Naive thymus-derived CD4-positive, alpha-beta T cell (primary cell): ENCODE measurements around the gene RNU11. TPM values are rescaled to one million over a fixed set of nuclear protein-coding genes. Genes with fewer than 3 reads are reported as not detected.
"Not testable (repeated sequence)": the region's sequence is repeated elsewhere in the genome, so short reads cannot be mapped to it uniquely, and the experiment has no call there.

Source experiments
- ATAC-seq: fragments of 150-1000 bp; cut with Tn5 transposase; 2 replicates; pipeline ENCODE4 v1.10.0; 2021; ENCODE audit warnings: mild to moderate bottlenecking, moderate library complexity
- CTCF ChIA-PET: fragments of 350-600 bp; sonication (Branson Sonifier 250); formaldehyde crosslinking; loops from one replicate; lab custom pipeline; 2021; ENCODE audit warnings: antibody characterized with exemption; lab: Charles Lee
- POLR2A ChIA-PET: fragments of 350-600 bp; sonication (Branson Sonifier 250); formaldehyde crosslinking; loops from one replicate; lab custom pipeline; 2021; ENCODE audit warnings: antibody characterized with exemption, inconsistent platforms; lab: Charles Lee
- DNase-seq, 9 donors: peaks; one replicate each; pipeline versions ENCODE4 v3.0.0 to v3.0.0-alpha.2; 2020 to 2022; ENCODE audit warnings: mixed read lengths in 1 of 9
- H3K27ac ChIP-seq: one replicate; pipeline ENCODE4 v1.7.0; 2013; ENCODE audit warnings: mild to moderate bottlenecking, low read depth, low read length, moderate library complexity
- H3K27me3 ChIP-seq, 2 donors: one replicate each; pipeline ENCODE4 v1.7.0; 2013; ENCODE audit warnings: low read length in 2 of 2, mild to moderate bottlenecking in 2 of 2, moderate library complexity in 2 of 2; ENCODE audit not compliant: control insufficient read depth in 2 of 2, insufficient read depth in 2 of 2
- H3K36me3 ChIP-seq, 3 experiments: 1 replicate in 2 of 3; 2 replicates in 1 of 3; pipeline ENCODE4 v1.7.0; 2013; ENCODE audit warnings: low read length in 3 of 3, mild to moderate bottlenecking in 3 of 3, moderate library complexity in 1 of 3; ENCODE audit not compliant: insufficient read depth in 3 of 3, control insufficient read depth in 2 of 3
- H3K4me1 ChIP-seq, 2 donors: one replicate each; pipeline ENCODE4 v1.7.0; 2013; ENCODE audit warnings: low read length in 2 of 2, mild to moderate bottlenecking in 2 of 2, moderate library complexity in 1 of 2; ENCODE audit not compliant: control insufficient read depth in 2 of 2, insufficient read depth in 2 of 2
- H3K4me3 ChIP-seq: 2 replicates; pipeline ENCODE4 v1.7.0; 2013; ENCODE audit warnings: mild to moderate bottlenecking, low read length
- H3K9me3 ChIP-seq, 3 experiments: 1 replicate in 2 of 3; 2 replicates in 1 of 3; pipeline ENCODE4 v1.7.0; 2013; ENCODE audit warnings: low read length in 3 of 3; ENCODE audit not compliant: control insufficient read depth in 2 of 3
- H3K27ac Mint-ChIP-seq, 9 donors: one replicate each; pipeline ENCODE4 v1.8.0; 2020 to 2022; ENCODE audit warnings: mixed read lengths in 9 of 9, mild to moderate bottlenecking in 8 of 9, moderate library complexity in 5 of 9, inconsistent platforms in 2 of 9
- H3K27me3 Mint-ChIP-seq, 5 donors: one replicate each; pipeline ENCODE4 v1.8.0; 2021 to 2022; ENCODE audit warnings: mixed read lengths in 5 of 5, mild to moderate bottlenecking in 1 of 5
- H3K36me3 Mint-ChIP-seq, 5 donors: one replicate each; pipeline ENCODE4 v1.8.0; 2020 to 2022; ENCODE audit warnings: mixed read lengths in 5 of 5, mild to moderate bottlenecking in 3 of 5, inconsistent platforms in 1 of 5
- H3K4me1 Mint-ChIP-seq, 7 donors: one replicate each; pipeline ENCODE4 v1.8.0; 2020 to 2022; ENCODE audit warnings: mixed read lengths in 7 of 7, mild to moderate bottlenecking in 3 of 7, inconsistent platforms in 1 of 7
- H3K4me3 Mint-ChIP-seq, 10 donors: one replicate each; pipeline ENCODE4 v1.8.0; 2020 to 2022; ENCODE audit warnings: mild to moderate bottlenecking in 10 of 10, mixed read lengths in 10 of 10, moderate library complexity in 6 of 10, inconsistent platforms in 2 of 10
- H3K9me3 Mint-ChIP-seq, 11 donors: one replicate each; pipeline ENCODE4 v1.8.0; 2020 to 2022; ENCODE audit warnings: mixed read lengths in 11 of 11, mild to moderate bottlenecking in 4 of 11, inconsistent platforms in 1 of 11, moderate library complexity in 1 of 11
- intact Hi-C, 2 donors: fragments of 100-400 bp; cut with micrococcal nuclease; formaldehyde crosslinking; loops; one replicate each; pipeline ENCODE4 v1.15.1; 2023
- polyA plus RNA-seq, 2 donors: library from polyadenylated mRNA; unstranded; fragments of 300-500 nt; fragmentation: Illumina TruSeq; gene quantifications; one replicate each; pipeline ENCODE4 v1.2.3, GENCODE V29; 2021
- total RNA-seq, 6 experiments: library from RNA in 5 of 6; stranded (reverse) in 5 of 6; gene quantifications; 1 replicate in 5 of 6; 2 replicates in 1 of 6; pipeline ENCODE4 v1.2.3 and lab custom pipeline; 2021 to 2026

Gene RNU11
- total and polyA plus RNA-seq, 7 experiments from 2014 or later: not detected

DNA sequence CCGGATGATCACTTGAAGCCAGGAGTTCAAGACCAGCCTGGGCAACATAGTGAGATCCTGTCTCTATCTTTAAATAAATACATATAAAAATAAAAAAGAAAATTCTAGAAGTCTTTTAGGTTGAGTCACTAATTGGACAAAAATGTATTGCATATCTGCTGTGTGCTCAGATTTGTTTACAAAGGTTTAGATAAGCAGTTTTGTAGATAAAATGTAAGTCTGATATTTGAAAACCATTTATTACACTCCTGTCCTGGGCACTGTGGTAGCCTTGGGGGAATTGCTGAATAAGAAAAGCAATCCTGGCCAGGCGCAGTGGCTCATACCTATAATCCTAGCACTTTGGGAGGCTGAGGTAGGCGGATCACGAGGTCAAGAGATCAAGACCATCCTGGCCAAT lies 31.8 kb downstream of the RNU11 start:
- peaks cover 0 to 19% (median 0%) of the 10 kb centered on the region in 3 experiments for H3K36me3 ChIP-seq
- H3K27ac ChIP-seq: no peak overlapping the region
- Mint-ChIP-seq H3K27ac (no peak overlapping the region), H3K4me1 (peaks cover 5 to 17% (median 15%) of the 10 kb centered on the region in 7 donors), H3K27me3 (no peaks in the 10 kb centered on the region), H3K9me3 (no peaks in the 10 kb centered on the region), H3K4me3 (no peak overlapping the region), H3K36me3 (peaks cover 0 to 22% (median 11%) of the 10 kb centered on the region in 5 donors)
- ChIA-PET POLR2A (no interaction called here), CTCF (interaction anchor here (0.6 kb wide), 1 partner anchor 202 kb away, joined by 3 read pairs; no protein-coding TSS in a partner anchor)
- intact Hi-C loops: no loop called here
- H3K4me1 ChIP-seq: no peaks in the 10 kb centered on the region
- H3K27me3 ChIP-seq: no peaks in the 10 kb centered on the region
- H3K4me3 ChIP-seq: no peak overlapping the region
- DNase-seq (no peak), ATAC-seq (no peak)
- H3K9me3 ChIP-seq: no peaks in the 10 kb centered on the region

GRCh38 chr1:28682840-28683239 lies 34.4 kb downstream of the RNU11 start:
- Histone ChIP-seq H3K4me3 (no peak overlapping the region), H3K27me3 (no peaks in the 10 kb centered on the region), H3K9me3 (no peaks in the 10 kb centered on the region), H3K4me1 (no peaks in the 10 kb centered on the region), H3K27ac (no peak overlapping the region), H3K36me3 (peaks cover 0 to 35% (median 3%) of the 10 kb centered on the region in 3 experiments)
- H3K36me3 Mint-ChIP-seq: peaks cover 4 to 27% (median 18%) of the 10 kb centered on the region in 5 donors
- ATAC-seq (no peak), DNase-seq (no peak)
- no peaks in the 10 kb centered on the region for H3K9me3 Mint-ChIP-seq
- POLR2A ChIA-PET: interaction anchor here (0.6 to 1.4 kb wide), 2 partner anchors 56 to 101 kb away, joined by 4 to 5 read pairs; no protein-coding TSS in a partner anchor
- intact Hi-C loops: no loop called here
- no peaks in the 10 kb centered on the region for H3K27me3 Mint-ChIP-seq
- CTCF ChIA-PET: interaction anchor here (1.0 kb wide), 1 partner anchor 39 kb away, joined by 3 read pairs; no protein-coding TSS in a partner anchor
- no peak overlapping the region for H3K4me3 Mint-ChIP-seq
- peaks cover 0 to 20% (median 11%) of the 10 kb centered on the region in 7 donors for H3K4me1 Mint-ChIP-seq
- H3K27ac Mint-ChIP-seq: no peak overlapping the region

GRCh38 chr1:28684937-28685336 lies 36.5 kb downstream of the RNU11 start:
- Mint-ChIP-seq H3K36me3 (peaks cover 4 to 36% (median 23%) of the 10 kb centered on the region in 5 donors), H3K9me3 (no peaks in the 10 kb centered on the region), H3K27me3 (no peaks in the 10 kb centered on the region), H3K4me3 (no peak overlapping the region), H3K27ac (no peak overlapping the region), H3K4me1 (peaks cover 0 to 20% (median 10%) of the 10 kb centered on the region in 7 donors)
- CTCF ChIA-PET: interaction anchor here (0.7 kb wide), 1 partner anchor 55 kb away, joined by 3 read pairs; no protein-coding TSS in a partner anchor
- no peaks in the 10 kb centered on the region for H3K9me3 ChIP-seq
- intact Hi-C loops: loop anchor here (5.0 kb wide), 1 partner anchor 43 kb away; the partner anchor contains the start of gene TAF12 (in 2 of the 2)
- ATAC-seq: no peak
- H3K27ac ChIP-seq: no peak overlapping the region
- no peak for DNase-seq
- H3K4me3 ChIP-seq: no peak overlapping the region
- POLR2A ChIA-PET: interaction anchor here (0.5 kb wide), 1 partner anchor 15 kb away, joined by 3 read pairs; no protein-coding TSS in a partner anchor
- H3K36me3 ChIP-seq: peaks cover 0 to 35% (median 3%) of the 10 kb centered on the region in 3 experiments
- no peaks in the 10 kb centered on the region for H3K27me3 ChIP-seq
- H3K4me1 ChIP-seq: no peaks in the 10 kb centered on the region

GRCh38 chr1:28691627-28692026 lies 43.2 kb downstream of the RNU11 start:
- H3K4me3 ChIP-seq, H3K9me3 Mint-ChIP-seq, DNase-seq, H3K4me1 ChIP-seq, H3K27ac ChIP-seq, H3K27me3 Mint-ChIP-seq, intact Hi-C loops, H3K27me3 ChIP-seq, CTCF ChIA-PET, H3K4me3 Mint-ChIP-seq, ATAC-seq, H3K4me1 Mint-ChIP-seq, H3K9me3 ChIP-seq: not testable (repeated sequence)
- H3K36me3 Mint-ChIP-seq: peaks cover 8 to 30% (median 22%) of the 10 kb centered on the region in 5 donors
- H3K27ac Mint-ChIP-seq: peak overlapping the region in 1 of 9 donors; percentile 15
- H3K36me3 ChIP-seq: peaks cover 3 to 36% (median 7%) of the 10 kb centered on the region in 3 experiments
- POLR2A ChIA-PET: interaction anchor here (0.7 kb wide), 1 partner anchor 43 kb away, joined by 3 read pairs; no protein-coding TSS in a partner anchor

Other genes starting within 250 kb of the RNU11 start
- 10 to 100 TPM in 4 of 5 experiments, 1 to 10 TPM in 1; 9.8 to 60.7 (median 19.7) TPM for gene RCC1, start 142.6 kb upstream of the RNU11 start, total RNA-seq
- 10 to 100 TPM in 1 of 2 donors, 1 to 10 TPM in 1; 10.0 to 10.6 TPM for gene RCC1, start 142.6 kb upstream of the RNU11 start, polyA plus RNA-seq
- 10 to 100 TPM; 27.6 to 52.5 (median 40.9) TPM for gene TRNAU1AP, start 95.5 kb upstream of the RNU11 start, total RNA-seq
- gene TRNAU1AP, start 95.5 kb upstream of the RNU11 start, polyA plus RNA-seq: 10 to 100 TPM; 26.5 to 29.9 TPM
- 1 to 10 TPM in 2 of 5 experiments, not detected in 3; 1.1 to 1.2 TPM for gene RAB42, start 56.3 kb upstream of the RNU11 start, total RNA-seq
- not detected for gene RAB42, start 56.3 kb upstream of the RNU11 start, polyA plus RNA-seq
- gene TAF12, start 5.5 kb upstream of the RNU11 start, total RNA-seq: 10 to 100 TPM; 13.0 to 34.6 (median 19.3) TPM
- 10 to 100 TPM; 37.2 to 41.8 TPM for gene TAF12, start 5.5 kb upstream of the RNU11 start, polyA plus RNA-seq
- 10 to 100 TPM; 15.8 to 26.7 (median 18.4) TPM for gene GMEB1, start 20.2 kb downstream of the RNU11 start, total RNA-seq
- 10 to 100 TPM; 11.2 to 20.1 TPM for gene GMEB1, start 20.2 kb downstream of the RNU11 start, polyA plus RNA-seq
- gene YTHDF2, start 88.3 kb downstream of the RNU11 start, total RNA-seq: 10 to 100 TPM; 64.5 to 72.0 (median 71.5) TPM
- gene YTHDF2, start 88.3 kb downstream of the RNU11 start, polyA plus RNA-seq: 100 to 1,000 TPM; 113 to 139 TPM
- not detected for gene OPRD1, start 163.6 kb downstream of the RNU11 start, total RNA-seq
- not detected for gene OPRD1, start 163.6 kb downstream of the RNU11 start, polyA plus RNA-seq